Thyroid gland (tissue), 4 donors: ENCODE results near the gene KAT6B. TPM values are rescaled to one million over a fixed set of nuclear protein-coding genes. Genes with fewer than 3 reads are reported as not detected.
"Not testable (repeated sequence)": the region's sequence is repeated elsewhere in the genome, so short reads cannot be mapped to it uniquely, and the experiment has no call there.

Experiments
- DNase-seq, 2 donors: peaks; one replicate each; pipeline ENCODE4 v3.0.0-alpha.2; 2019
- H3K27ac ChIP-seq, 3 donors: fragments of 200-600 bp; sonication (generic); 1 replicate in 2 of 3; 2 replicates in 1 of 3; pipeline ENCODE4 v1.5.1; 2016 to 2019; ENCODE audit warnings: mild to moderate bottlenecking in 1 of 3, moderate library complexity in 1 of 3
- H3K27me3 ChIP-seq: fragments of 200-600 bp; sonication (generic); one replicate; pipeline ENCODE4 v1.5.1; 2019
- H3K36me3 ChIP-seq, 2 donors: fragments of 200-600 bp; sonication (generic); one replicate each; pipeline ENCODE4 v1.5.1; 2016 to 2019
- H3K4me1 ChIP-seq, 2 donors: fragments of 200-600 bp; sonication (generic); one replicate each; pipeline ENCODE4 v1.5.1; 2017 to 2019
- H3K4me3 ChIP-seq, 3 donors: fragments of 200-600 bp; sonication (generic); replicated peaks in 1 of 3; 1 replicate in 2 of 3; 2 replicates in 1 of 3; pipeline ENCODE4 v1.5.1; 2016; ENCODE audit warnings: mild to moderate bottlenecking in 1 of 3
- H3K9me3 ChIP-seq: fragments of 200-600 bp; sonication (generic); one replicate; pipeline ENCODE4 v1.5.1; 2017
- CTCF ChIP-seq, 6 experiments: fragments of 200-600 bp in 3 of 6; fragments of 450-650 bp in 3 of 6; sonication (generic) in 3 of 6; IDR thresholded peaks; one replicate each; pipeline ENCODE4 v1.5.1; 2016 to 2019; ENCODE audit warnings: antibody characterized with exemption in 6 of 6, mild to moderate bottlenecking in 2 of 6, inconsistent platforms in 1 of 6, moderate library complexity in 1 of 6
- POLR2A ChIP-seq, 2 donors: fragments of 450-650 bp; IDR thresholded peaks; one replicate each; pipeline ENCODE4 v1.6.1; 2017; ENCODE audit warnings: antibody characterized with exemption in 2 of 2, mild to moderate bottlenecking in 2 of 2, moderate library complexity in 1 of 2
- WGBS, 2 donors: methylation state at CpG; one replicate each; pipeline ENCODE4 v1.1.5; 2017; 5-methylcytosine and 5-hydroxymethylcytosine counted together
- intact Hi-C: fragments of 100-400 bp; cut with DNase I; formaldehyde crosslinking; loops from one replicate; pipeline ENCODE4 v1.15.1; 2023
- total RNA-seq, 4 donors: library from RNA; depleted of rRNA; stranded (reverse); fragments of >200 nt; gene quantifications; one replicate each; pipeline ENCODE4 v1.2.3, GENCODE V29; 2016

Gene KAT6B
- total RNA-seq, 4 donors from 2014 or later: 56.5 to 115 (median 76.3) TPM

GRCh38 chr10:74787457-74787856 lies 38.9 kb upstream of the KAT6B start:
- Histone ChIP-seq H3K27me3 (no peaks in the 10 kb centered on the region), H3K36me3 (no peaks in the 10 kb centered on the region), H3K4me1 (no peaks in the 10 kb centered on the region), H3K4me3 (no peak overlapping the region), H3K27ac (no peak overlapping the region), H3K9me3 (no peaks in the 10 kb centered on the region)
- WGBS, 2 donors: 82 to 90% methylated on average over 5 of the region's 5 CpGs
- TF ChIP-seq CTCF (IDR thresholded peaks at IDR 0.05): no peak
- TF ChIP-seq POLR2A (IDR thresholded peaks at IDR 0.05): no peak
- DNase-seq: no peak
- intact Hi-C loops: no loop called here

GRCh38 chr10:74791979-74792378 lies 34.4 kb upstream of the KAT6B start:
- H3K36me3 ChIP-seq, H3K4me1 ChIP-seq, DNase-seq, H3K27ac ChIP-seq, intact Hi-C loops, H3K27me3 ChIP-seq, H3K9me3 ChIP-seq, H3K4me3 ChIP-seq: not testable (repeated sequence)
- WGBS, 2 donors: 90 to 93% methylated on average over 5 of the region's 5 CpGs

GRCh38 chr10:74792726-74793125 lies 33.7 kb upstream of the KAT6B start:
- DNase-seq: no peak
- H3K36me3 ChIP-seq: no peaks in the 10 kb centered on the region
- no peak for TF ChIP-seq POLR2A (IDR thresholded peaks at IDR 0.05)
- no peak for TF ChIP-seq CTCF (IDR thresholded peaks at IDR 0.05)
- no peaks in the 10 kb centered on the region for H3K9me3 ChIP-seq
- H3K4me3 ChIP-seq: no peak overlapping the region
- no peaks in the 10 kb centered on the region for H3K27me3 ChIP-seq
- H3K27ac ChIP-seq: no peak overlapping the region
- H3K4me1 ChIP-seq: no peaks in the 10 kb centered on the region
- intact Hi-C loops: no loop called here

GRCh38 chr10:74793240-74793639 lies 33.2 kb upstream of the KAT6B start:
- H3K4me1 ChIP-seq, H3K27me3 ChIP-seq, H3K36me3 ChIP-seq, intact Hi-C loops, H3K9me3 ChIP-seq, H3K27ac ChIP-seq, H3K4me3 ChIP-seq, DNase-seq: not testable (repeated sequence)
- WGBS, 2 donors: 96 to 97% methylated on average over 1 of the region's 1 CpG

GRCh38 chr10:74794531-74794930 lies 31.9 kb upstream of the KAT6B start:
- Histone ChIP-seq H3K4me3 (no peak overlapping the region), H3K27me3 (no peaks in the 10 kb centered on the region), H3K4me1 (no peaks in the 10 kb centered on the region), H3K36me3 (no peaks in the 10 kb centered on the region), H3K9me3 (no peaks in the 10 kb centered on the region), H3K27ac (no peak overlapping the region)
- no peak for TF ChIP-seq CTCF (IDR thresholded peaks at IDR 0.05)
- no peak for TF ChIP-seq POLR2A (IDR thresholded peaks at IDR 0.05)
- WGBS, 2 donors: 64 to 69% methylated on average over 1 of the region's 1 CpG
- DNase-seq: no peak
- intact Hi-C loops: no loop called here

GRCh38 chr10:74797550-74797949 lies 28.9 kb upstream of the KAT6B start:
- no peaks in the 10 kb centered on the region for H3K27me3 ChIP-seq
- H3K27ac ChIP-seq: no peak overlapping the region
- H3K36me3 ChIP-seq: no peaks in the 10 kb centered on the region
- no peak for DNase-seq
- no peaks in the 10 kb centered on the region for H3K9me3 ChIP-seq
- no peaks in the 10 kb centered on the region for H3K4me1 ChIP-seq
- WGBS, 2 donors: 85 to 100% methylated on average over 1 of the region's 1 CpG
- intact Hi-C loops: no loop called here
- H3K4me3 ChIP-seq: no peak overlapping the region
- TF ChIP-seq CTCF (IDR thresholded peaks at IDR 0.05) (no peak), POLR2A (IDR thresholded peaks at IDR 0.05) (no peak)
